Left ventricle myocardium inferior (tissue), 1 donor: ENCODE measurements around the gene RBPJL. TPM values are rescaled to one million over a fixed set of nuclear protein-coding genes. Genes with fewer than 3 reads are reported as not detected.
A peak's percentile ranks its signal among the peaks of the same experiment; 100 is the strongest.
"Not testable (repeated sequence)": the region's sequence is repeated elsewhere in the genome, so short reads cannot be mapped to it uniquely, and the experiment has no call there.

Experiments
- DNase-seq: peaks from one replicate; pipeline ENCODE4 v3.0.0-alpha.2; 2020
- H3K27ac ChIP-seq: fragments of 200-600 bp; replicated peaks from 2 replicates; pipeline ENCODE4 v1.8.0; 2021
- H3K27me3 ChIP-seq: fragments of 200-600 bp; 2 replicates; pipeline ENCODE4 v1.8.0; 2021; ENCODE audit warnings: low read depth
- H3K36me3 ChIP-seq: fragments of 200-600 bp; 2 replicates; pipeline ENCODE4 v1.8.0; 2021
- H3K4me1 ChIP-seq: fragments of 200-600 bp; 2 replicates; pipeline ENCODE4 v1.8.0; 2021
- H3K4me3 ChIP-seq: fragments of 200-600 bp; 2 replicates; pipeline ENCODE4 v1.8.0; 2021; ENCODE audit warnings: mild to moderate bottlenecking, moderate library complexity
- H3K9me3 ChIP-seq: fragments of 200-600 bp; replicated peaks from 2 replicates; pipeline ENCODE4 v1.8.0; 2021
- intact Hi-C: fragments of 100-400 bp; cut with micrococcal nuclease; formaldehyde crosslinking; loops from one replicate; pipeline ENCODE4 v1.11.0; 2022
- total RNA-seq: library from RNA; stranded (reverse); fragmentation: NEBNext Ultra II Directional; extraction: Animal tissue kit (Norgen Biotek cat#: 25700); gene quantifications from one replicate; pipeline ENCODE4 v1.2.1, GENCODE V29; 2021
- TF ChIP-seq, protein P1 (sequence below): fragments of 200-600 bp; IDR thresholded peaks from 2 replicates; pipeline ENCODE4 v1.8.0; 2021; ENCODE audit warnings: antibody characterized with exemption, mild to moderate bottlenecking, borderline replicate concordance
- donor health status: DM: no; HTN: yes; CAD: no; lungs with severe emphysema.

RBPJL gene
- total RNA-seq, 1 donor from 2014 or later = not detected

DNA sequence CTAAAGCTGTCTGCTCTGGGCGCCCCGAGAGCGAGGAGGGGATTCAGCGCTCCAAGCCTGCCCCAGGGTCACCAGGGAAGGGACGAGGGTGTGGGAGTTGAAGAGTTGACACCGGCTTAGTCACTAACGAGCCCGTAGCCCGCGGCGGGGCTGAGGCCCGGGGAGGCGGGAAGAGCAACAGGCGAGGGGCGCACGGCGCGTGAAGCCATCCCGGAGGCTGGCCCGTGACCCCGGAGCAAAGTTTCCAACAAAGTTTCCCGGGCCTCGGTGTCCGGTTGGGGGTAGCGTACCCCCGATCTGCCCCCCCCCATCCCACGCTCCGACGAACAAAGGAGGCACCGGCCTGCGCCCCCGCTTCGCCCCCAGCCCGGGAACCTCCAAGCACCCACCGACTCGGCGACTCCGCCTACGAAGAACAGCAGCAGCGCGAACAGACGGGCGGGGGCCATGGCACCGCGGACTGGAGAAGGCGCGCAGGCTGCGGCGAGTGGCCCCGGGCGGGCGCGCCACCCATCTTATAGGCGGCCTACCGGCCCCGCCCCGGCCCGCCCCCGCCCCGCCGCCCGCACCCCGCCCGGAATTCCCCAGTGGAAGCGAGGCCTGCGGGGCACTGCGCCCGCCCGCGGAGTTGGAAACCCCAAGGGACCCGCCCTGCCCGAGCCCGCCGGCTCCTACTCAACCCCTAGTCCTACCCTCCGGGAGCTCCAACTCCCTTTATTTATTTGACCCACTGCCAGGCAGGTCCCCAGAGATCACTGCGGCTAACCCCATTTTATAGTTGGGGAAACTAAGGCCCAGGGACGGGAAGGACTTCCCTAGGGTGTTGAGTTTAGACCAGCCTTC lies 41.5 kb downstream of the RBPJL start, which contains the start of gene SDC4:
Gene SDC4 (minus strand): TSS at position 489 of the 843 bp plus-strand sequence. CDS start 40 bp downstream, at position 449.
- DNase-seq = peak; percentile 70
- H3K27ac ChIP-seq = peak within 1 kb of the TSS; percentile 94
- no peaks in the 10 kb centered on the region for H3K9me3 ChIP-seq
- peak within 1 kb of the TSS; percentile 85 for H3K4me3 ChIP-seq
- H3K36me3 ChIP-seq = no peaks in the 10 kb centered on the region
- no peaks in the 10 kb centered on the region for H3K27me3 ChIP-seq
- intact Hi-C loops = no loop called here
- TF ChIP-seq, protein P1, sequence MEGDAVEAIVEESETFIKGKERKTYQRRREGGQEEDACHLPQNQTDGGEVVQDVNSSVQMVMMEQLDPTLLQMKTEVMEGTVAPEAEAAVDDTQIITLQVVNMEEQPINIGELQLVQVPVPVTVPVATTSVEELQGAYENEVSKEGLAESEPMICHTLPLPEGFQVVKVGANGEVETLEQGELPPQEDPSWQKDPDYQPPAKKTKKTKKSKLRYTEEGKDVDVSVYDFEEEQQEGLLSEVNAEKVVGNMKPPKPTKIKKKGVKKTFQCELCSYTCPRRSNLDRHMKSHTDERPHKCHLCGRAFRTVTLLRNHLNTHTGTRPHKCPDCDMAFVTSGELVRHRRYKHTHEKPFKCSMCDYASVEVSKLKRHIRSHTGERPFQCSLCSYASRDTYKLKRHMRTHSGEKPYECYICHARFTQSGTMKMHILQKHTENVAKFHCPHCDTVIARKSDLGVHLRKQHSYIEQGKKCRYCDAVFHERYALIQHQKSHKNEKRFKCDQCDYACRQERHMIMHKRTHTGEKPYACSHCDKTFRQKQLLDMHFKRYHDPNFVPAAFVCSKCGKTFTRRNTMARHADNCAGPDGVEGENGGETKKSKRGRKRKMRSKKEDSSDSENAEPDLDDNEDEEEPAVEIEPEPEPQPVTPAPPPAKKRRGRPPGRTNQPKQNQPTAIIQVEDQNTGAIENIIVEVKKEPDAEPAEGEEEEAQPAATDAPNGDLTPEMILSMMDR = no peak
- peaks cover 55% of the 10 kb centered on the region for H3K4me1 ChIP-seq

- TF ChIP-seq, protein P1 = no peak
- H3K4me3 ChIP-seq = no peak overlapping the region
- no peaks in the 10 kb centered on the region for H3K27me3 ChIP-seq
- intact Hi-C loops = no loop called here
- no peak for DNase-seq
- H3K4me1 ChIP-seq = peaks cover 53% of the 10 kb centered on the region
- H3K27ac ChIP-seq = no peak overlapping the region
- H3K9me3 ChIP-seq = no peaks in the 10 kb centered on the region
- H3K36me3 ChIP-seq = no peaks in the 10 kb centered on the region
Observed at GRCh38 chr20:45350217-45350616, 43.6 kb downstream of the RBPJL start.

GRCh38 chr20:45350795-45351194 lies 44.2 kb downstream of the RBPJL start:
- H3K27me3 ChIP-seq, intact Hi-C loops, H3K36me3 ChIP-seq, DNase-seq, H3K4me3 ChIP-seq, H3K9me3 ChIP-seq, H3K27ac ChIP-seq: not testable (repeated sequence)
- H3K4me1 ChIP-seq = peaks cover 48% of the 10 kb centered on the region

GRCh38 chr20:45352729-45353128 lies 46.1 kb downstream of the RBPJL start:
- Histone ChIP-seq H3K9me3 (no peaks in the 10 kb centered on the region), H3K27me3 (no peaks in the 10 kb centered on the region), H3K27ac (peak overlapping the region; percentile 93), H3K36me3 (no peaks in the 10 kb centered on the region), H3K4me1 (peaks cover 45% of the 10 kb centered on the region), H3K4me3 (no peak overlapping the region)
- DNase-seq = no peak
- intact Hi-C loops = no loop called here
- TF ChIP-seq, protein P1 = no peak

GRCh38 chr20:45353746-45354145 lies 47.1 kb downstream of the RBPJL start:
- Histone ChIP-seq H3K27me3 (no peaks in the 10 kb centered on the region), H3K4me3 (no peak overlapping the region), H3K4me1 (peaks cover 47% of the 10 kb centered on the region), H3K27ac (peak overlapping the region; percentile 93), H3K9me3 (no peaks in the 10 kb centered on the region), H3K36me3 (no peaks in the 10 kb centered on the region)
- TF ChIP-seq, protein P1 = no peak
- intact Hi-C loops = no loop called here
- no peak for DNase-seq

GRCh38 chr20:45354423-45355208 lies 48.0 kb downstream of the RBPJL start:
- Histone ChIP-seq H3K36me3 (no peaks in the 10 kb centered on the region), H3K4me3 (no peak overlapping the region), H3K9me3 (no peaks in the 10 kb centered on the region), H3K4me1 (peaks cover 55% of the 10 kb centered on the region), H3K27ac (peak overlapping the region; percentile 93), H3K27me3 (no peaks in the 10 kb centered on the region)
- no peak for DNase-seq
- TF ChIP-seq, protein P1 = no peak
- intact Hi-C loops = no loop called here
